Fibroblast of pulmonary artery (primary cell): ENCODE measurements around the gene PTPRM.

Source experiments
- DNase-seq: peaks from one replicate; pipeline ENCODE4 v3.0.0-alpha.2; 2010; ENCODE audit warnings: low read depth
- H3K4me3 ChIP-seq: replicated peaks from 2 replicates; pipeline ENCODE4 v1.5.1; 2011; ENCODE audit warnings: low read depth, mild to moderate bottlenecking, control low read depth, low read length, moderate library complexity
- CTCF ChIP-seq: IDR thresholded peaks from 2 replicates; pipeline ENCODE4 v1.5.1; 2011; ENCODE audit warnings: mild to moderate bottlenecking, control low read depth, low read length, inconsistent platforms; ENCODE audit errors: missing control alignments

The PTPRM gene

DNA sequence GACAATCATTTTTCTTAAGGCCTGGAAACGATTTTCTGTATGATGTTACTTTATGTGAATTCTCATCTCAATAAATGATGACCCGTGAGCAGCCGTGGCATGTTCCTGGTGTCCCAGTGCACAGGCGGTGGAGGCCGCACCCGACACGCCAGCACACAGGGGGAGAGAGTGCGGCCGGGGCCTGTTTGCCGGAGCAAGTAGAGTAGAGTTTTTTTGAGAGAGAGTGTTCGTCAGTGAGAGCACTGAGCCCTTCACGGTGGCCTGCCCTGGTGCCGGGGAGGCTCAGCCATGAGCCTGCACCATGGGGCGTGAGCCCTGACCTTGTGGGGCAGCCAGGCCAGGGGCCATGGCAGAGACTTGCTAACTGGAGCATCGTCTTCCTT, 839.7 kb downstream of the PTPRM start:
- DNase-seq: no peak
- H3K4me3 ChIP-seq: no peak overlapping the region
- no peak for TF ChIP-seq CTCF

GRCh38 chr18:8409151-8409550, 842.0 kb downstream of the PTPRM start:
- no peak for DNase-seq
- H3K4me3 ChIP-seq: no peak overlapping the region
- no peak for TF ChIP-seq CTCF

- no peak for DNase-seq
- H3K4me3 ChIP-seq: no peak overlapping the region
- TF ChIP-seq CTCF: no peak
These were observed 844.4 kb downstream of the PTPRM start for GRCh38 chr18:8411492-8411891.

- no peak overlapping the region for H3K4me3 ChIP-seq
- TF ChIP-seq CTCF: no peak
- no peak for DNase-seq
These were observed 845.0 kb downstream of the PTPRM start for GRCh38 chr18:8412117-8412516.

- no peak for TF ChIP-seq CTCF
- no peak for DNase-seq
- H3K4me3 ChIP-seq: no peak overlapping the region
These were observed 846.1 kb downstream of the PTPRM start for GRCh38 chr18:8413189-8413588.

GRCh38 chr18:8413751-8414150, 846.6 kb downstream of the PTPRM start:
- no peak for DNase-seq
- no peak overlapping the region for H3K4me3 ChIP-seq
- TF ChIP-seq CTCF: no peak

DNA sequence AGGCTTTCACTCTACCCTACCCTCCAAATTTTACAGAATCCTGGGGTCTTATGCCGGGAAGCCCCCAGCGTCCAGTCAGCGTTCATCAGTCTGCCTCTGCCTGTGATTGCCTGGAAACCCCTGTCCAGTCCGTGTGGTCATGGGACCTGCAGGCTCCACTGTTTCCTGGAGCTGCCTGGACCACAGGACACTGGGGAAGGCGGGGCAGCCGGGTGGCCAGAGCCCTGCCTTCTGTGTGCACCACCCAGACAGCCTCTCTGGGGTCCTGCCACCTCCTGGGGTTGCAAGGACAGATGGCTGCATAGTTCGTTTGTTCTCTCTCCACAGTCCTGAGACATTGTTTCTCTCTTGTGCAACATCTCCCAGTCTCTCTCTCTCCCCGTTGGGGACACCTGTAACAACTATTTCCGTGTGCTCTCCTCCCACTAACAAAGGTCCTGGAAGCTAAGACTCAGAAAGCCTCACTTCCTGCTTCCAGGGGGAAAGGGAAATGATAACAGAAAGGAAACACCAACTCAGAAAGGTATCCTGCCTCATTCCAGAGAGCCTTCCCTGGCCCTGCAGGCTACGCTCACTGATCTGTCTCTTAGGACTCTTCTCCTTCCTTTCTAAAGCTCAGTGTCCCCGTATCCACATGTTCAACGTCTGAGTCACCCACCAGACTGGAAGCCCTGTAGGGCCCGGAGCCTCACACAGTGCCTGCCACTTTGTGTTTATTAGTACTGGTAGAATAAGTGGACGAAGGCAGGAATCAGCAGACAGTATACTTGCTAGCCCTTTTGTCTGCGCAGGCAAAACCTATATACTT, 849.3 kb downstream of the PTPRM start:
- H3K4me3 ChIP-seq: no peak overlapping the region
- no peak for DNase-seq
- no peak for TF ChIP-seq CTCF
